Panc1 (cell line): ENCODE results near the gene SCN10A. TPM values are rescaled to one million over a fixed set of nuclear protein-coding genes. Genes with fewer than 3 reads are reported as not detected.

ENCODE experiments used
- ATAC-seq: fragments of 200-7000 bp; cut with Tn5 transposase; 2 replicates; pipeline ENCODE4 v1.9.1; 2020; ENCODE audit warnings: mild to moderate bottlenecking, moderate library complexity
- BruUV-seq: library from RNA; stranded (reverse); fragments of 400-500 nt; replicated peaks from 2 replicates; lab custom pipeline; 2021; lab: Mats Ljungman, UMichigan
- CTCF ChIA-PET: fragments of 300-600 bp; sonication (Branson Sonifier 250); formaldehyde crosslinking; loops from one replicate; lab custom pipeline; 2022; ENCODE audit warnings: antibody characterized with exemption; lab: Charles Lee
- POLR2A ChIA-PET: fragments of 300-600 bp; sonication (Branson Sonifier 250); formaldehyde crosslinking; loops from one replicate; lab custom pipeline; 2022; ENCODE audit warnings: antibody characterized with exemption; lab: Charles Lee
- DNase-seq: peaks from one replicate; pipeline ENCODE4 v3.0.0-alpha.2; 2010; ENCODE audit warnings: low read depth, low spot score
- H3K27ac ChIP-seq: 2 replicates; pipeline ENCODE4 v1.5.1; 2011; ENCODE audit warnings: mild to moderate bottlenecking, low read length, inconsistent platforms
- H3K27me3 ChIP-seq: fragments of 200-500 bp; sonication (Bioruptor generic); 2 replicates; pipeline ENCODE4 v1.6.0; 2014; ENCODE audit warnings: low read length, inconsistent platforms; ENCODE audit not compliant: control insufficient read depth, insufficient read depth
- H3K36me3 ChIP-seq: fragments of 200-500 bp; sonication (Bioruptor generic); 2 replicates; pipeline ENCODE4 v1.5.1; 2014; ENCODE audit warnings: inconsistent platforms, mild to moderate bottlenecking, low read length, moderate library complexity; ENCODE audit not compliant: control insufficient read depth, insufficient read depth
- H3K4me1 ChIP-seq: 2 replicates; pipeline ENCODE4 v1.5.1; 2011; ENCODE audit warnings: inconsistent platforms, mild to moderate bottlenecking, low read length, moderate library complexity; ENCODE audit not compliant: control insufficient read depth, insufficient read depth
- H3K4me3 ChIP-seq, 2 experiments: 2 replicates each; pipeline ENCODE4 v1.5.1; 2011 to 2012; ENCODE audit warnings: low read depth in 2 of 2, low read length in 2 of 2, mild to moderate bottlenecking in 2 of 2, inconsistent platforms in 1 of 2, moderate library complexity in 1 of 2
- H3K9me3 ChIP-seq: fragments of 200-500 bp; sonication (Bioruptor generic); 2 replicates; pipeline ENCODE4 v1.5.1; 2014; ENCODE audit warnings: low read depth, mild to moderate bottlenecking, inconsistent platforms, low read length, moderate library complexity; ENCODE audit not compliant: control insufficient read depth, insufficient read depth
- POLR2AphosphoS5 ChIP-seq: IDR thresholded peaks from 2 replicates; pipeline ENCODE4 v1.6.1; 2012; ENCODE audit warnings: mild to moderate bottlenecking, low read depth, low read length, moderate library complexity
- SIN3A ChIP-seq: IDR thresholded peaks from 2 replicates; pipeline ENCODE4 v1.6.1; 2012; ENCODE audit warnings: low read depth, mild to moderate bottlenecking, low read length, moderate library complexity, borderline replicate concordance; ENCODE audit not compliant: insufficient read depth
- TCF7L2 ChIP-seq: IDR thresholded peaks from 2 replicates; pipeline ENCODE4 v1.6.1; 2011; ENCODE audit warnings: mild to moderate bottlenecking, low read depth, low read length, inconsistent platforms
- in situ Hi-C: cut with HindIII; loops from 2 replicates; pipeline ENCODE4 v1.10.0; 2016; ENCODE audit warnings: low sequenced_read_pairs, low pct_unique_long_range_greater_than_20kb
- intact Hi-C: fragments of 100-400 bp; cut with micrococcal nuclease; formaldehyde crosslinking; loops from one replicate; pipeline ENCODE4 v1.10.0; 2022; ENCODE audit not compliant: unreplicated experiment
- total RNA-seq: library from RNA; stranded (reverse); gene quantifications from one replicate; pipeline ENCODE4 v1.2.1, GENCODE V29; 2021; ENCODE audit not compliant: unreplicated experiment
- TF ChIP-seq, protein P1 (sequence below): fragments of 450-650 bp; IDR thresholded peaks from 2 replicates; pipeline ENCODE4 v1.5.1; 2017; ENCODE audit warnings: mild to moderate bottlenecking
- TF ChIP-seq, protein P2 (sequence below), 2 experiments: IDR thresholded peaks; 2 replicates each; pipeline ENCODE4 v1.6.1; 2011 to 2012; ENCODE audit warnings: low read depth in 2 of 2, control low read depth in 1 of 2, low read length in 1 of 2, mild to moderate bottlenecking in 1 of 2, moderate library complexity in 1 of 2; ENCODE audit not compliant: insufficient read depth in 1 of 2

SCN10A gene
- total RNA-seq, 1 experiment from 2014 or later = not detected

DNA sequence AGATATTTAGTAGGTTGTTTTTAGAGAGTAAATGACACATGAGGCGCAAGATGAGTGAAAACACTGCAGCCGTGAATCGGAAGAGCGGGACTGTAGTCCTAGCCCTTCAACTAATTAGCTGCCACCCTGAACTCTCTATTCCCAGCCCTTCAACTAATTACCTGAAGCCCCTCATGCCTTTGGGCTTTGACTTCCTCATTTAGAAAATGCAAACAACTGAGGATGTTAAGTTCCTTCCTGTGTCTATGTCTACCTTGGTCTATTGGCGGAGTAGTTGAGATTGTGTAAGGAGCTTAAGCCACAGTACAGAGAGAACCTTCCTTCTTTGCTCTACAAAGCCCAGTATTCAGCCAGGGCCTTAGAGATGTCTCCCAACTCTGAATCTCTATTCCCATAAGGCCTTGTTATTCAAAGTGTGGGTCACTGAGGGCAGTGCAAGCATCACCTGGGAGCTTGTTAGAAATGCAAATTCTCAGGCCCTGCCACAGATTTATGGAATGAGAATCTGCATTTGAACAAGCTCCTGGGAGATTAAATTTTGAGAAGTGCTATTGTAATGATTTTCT is 94.7 kb downstream of the SCN10A start:
- no TSS peak for BruUV-seq
- ChIA-PET CTCF (no interaction called here), POLR2A (no interaction called here)
- in situ Hi-C loops (no loop called here), intact Hi-C loops (no loop called here)
- Histone ChIP-seq H3K4me1 (no peaks in the 10 kb centered on the region), H3K27ac (no peak overlapping the region), H3K9me3 (no peaks in the 10 kb centered on the region), H3K4me3 (no peak overlapping the region), H3K27me3 (peaks cover 3% of the 10 kb centered on the region; the same call in 1 of the 2 replicates), H3K36me3 (no peaks in the 10 kb centered on the region)
- no peak for TF ChIP-seq TCF7L2
- no peak for TF ChIP-seq SIN3A
- TF ChIP-seq, protein P1, sequence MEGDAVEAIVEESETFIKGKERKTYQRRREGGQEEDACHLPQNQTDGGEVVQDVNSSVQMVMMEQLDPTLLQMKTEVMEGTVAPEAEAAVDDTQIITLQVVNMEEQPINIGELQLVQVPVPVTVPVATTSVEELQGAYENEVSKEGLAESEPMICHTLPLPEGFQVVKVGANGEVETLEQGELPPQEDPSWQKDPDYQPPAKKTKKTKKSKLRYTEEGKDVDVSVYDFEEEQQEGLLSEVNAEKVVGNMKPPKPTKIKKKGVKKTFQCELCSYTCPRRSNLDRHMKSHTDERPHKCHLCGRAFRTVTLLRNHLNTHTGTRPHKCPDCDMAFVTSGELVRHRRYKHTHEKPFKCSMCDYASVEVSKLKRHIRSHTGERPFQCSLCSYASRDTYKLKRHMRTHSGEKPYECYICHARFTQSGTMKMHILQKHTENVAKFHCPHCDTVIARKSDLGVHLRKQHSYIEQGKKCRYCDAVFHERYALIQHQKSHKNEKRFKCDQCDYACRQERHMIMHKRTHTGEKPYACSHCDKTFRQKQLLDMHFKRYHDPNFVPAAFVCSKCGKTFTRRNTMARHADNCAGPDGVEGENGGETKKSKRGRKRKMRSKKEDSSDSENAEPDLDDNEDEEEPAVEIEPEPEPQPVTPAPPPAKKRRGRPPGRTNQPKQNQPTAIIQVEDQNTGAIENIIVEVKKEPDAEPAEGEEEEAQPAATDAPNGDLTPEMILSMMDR = no peak
- TF ChIP-seq POLR2AphosphoS5 = no peak
- TF ChIP-seq, protein P2, sequence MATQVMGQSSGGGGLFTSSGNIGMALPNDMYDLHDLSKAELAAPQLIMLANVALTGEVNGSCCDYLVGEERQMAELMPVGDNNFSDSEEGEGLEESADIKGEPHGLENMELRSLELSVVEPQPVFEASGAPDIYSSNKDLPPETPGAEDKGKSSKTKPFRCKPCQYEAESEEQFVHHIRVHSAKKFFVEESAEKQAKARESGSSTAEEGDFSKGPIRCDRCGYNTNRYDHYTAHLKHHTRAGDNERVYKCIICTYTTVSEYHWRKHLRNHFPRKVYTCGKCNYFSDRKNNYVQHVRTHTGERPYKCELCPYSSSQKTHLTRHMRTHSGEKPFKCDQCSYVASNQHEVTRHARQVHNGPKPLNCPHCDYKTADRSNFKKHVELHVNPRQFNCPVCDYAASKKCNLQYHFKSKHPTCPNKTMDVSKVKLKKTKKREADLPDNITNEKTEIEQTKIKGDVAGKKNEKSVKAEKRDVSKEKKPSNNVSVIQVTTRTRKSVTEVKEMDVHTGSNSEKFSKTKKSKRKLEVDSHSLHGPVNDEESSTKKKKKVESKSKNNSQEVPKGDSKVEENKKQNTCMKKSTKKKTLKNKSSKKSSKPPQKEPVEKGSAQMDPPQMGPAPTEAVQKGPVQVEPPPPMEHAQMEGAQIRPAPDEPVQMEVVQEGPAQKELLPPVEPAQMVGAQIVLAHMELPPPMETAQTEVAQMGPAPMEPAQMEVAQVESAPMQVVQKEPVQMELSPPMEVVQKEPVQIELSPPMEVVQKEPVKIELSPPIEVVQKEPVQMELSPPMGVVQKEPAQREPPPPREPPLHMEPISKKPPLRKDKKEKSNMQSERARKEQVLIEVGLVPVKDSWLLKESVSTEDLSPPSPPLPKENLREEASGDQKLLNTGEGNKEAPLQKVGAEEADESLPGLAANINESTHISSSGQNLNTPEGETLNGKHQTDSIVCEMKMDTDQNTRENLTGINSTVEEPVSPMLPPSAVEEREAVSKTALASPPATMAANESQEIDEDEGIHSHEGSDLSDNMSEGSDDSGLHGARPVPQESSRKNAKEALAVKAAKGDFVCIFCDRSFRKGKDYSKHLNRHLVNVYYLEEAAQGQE (IDR thresholded peaks at IDR 0.05; ENCODE audit: insufficient read depth in 1 of 2, low read depth in 2 of 2, low read length in 1 of 2) = no peak
- no peak for ATAC-seq
- no peak for DNase-seq

DNA sequence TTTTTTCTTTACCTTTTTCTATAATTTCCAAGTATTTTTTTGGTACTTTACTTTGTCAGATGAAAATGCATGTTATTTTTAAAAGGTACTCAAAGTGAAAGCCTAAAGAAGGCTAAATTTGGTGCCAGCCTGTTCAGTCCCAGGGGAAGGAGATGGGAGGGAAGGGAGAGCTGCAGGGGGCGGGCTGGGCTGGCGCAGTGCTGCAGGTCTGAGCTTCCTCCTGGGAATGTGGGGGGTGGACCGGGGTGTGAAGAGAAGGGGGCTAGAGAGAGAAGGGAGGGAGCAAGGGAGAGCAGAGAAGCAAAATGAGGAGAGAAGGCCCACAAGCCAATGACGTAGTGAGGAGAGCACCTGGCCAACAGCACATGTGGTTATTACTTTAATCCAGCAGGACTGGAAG is 95.6 kb downstream of the SCN10A start:
- in situ Hi-C loops = no loop called here
- ATAC-seq (no peak), DNase-seq (no peak)
- no peaks in the 10 kb centered on the region for H3K36me3 ChIP-seq
- POLR2A ChIA-PET = no interaction called here
- no TSS peak for BruUV-seq
- no peak overlapping the region for H3K27ac ChIP-seq
- no peaks in the 10 kb centered on the region for H3K4me1 ChIP-seq
- no peaks in the 10 kb centered on the region for H3K9me3 ChIP-seq
- CTCF ChIA-PET = no interaction called here
- TF ChIP-seq TCF7L2 = no peak
- no peak for TF ChIP-seq SIN3A
- TF ChIP-seq, protein P2 (IDR thresholded peaks at IDR 0.05; ENCODE audit: insufficient read depth in 1 of 2, low read depth in 2 of 2, low read length in 1 of 2) = no peak
- TF ChIP-seq, protein P1 = no peak
- no peak for TF ChIP-seq POLR2AphosphoS5
- intact Hi-C loops = no loop called here
- peaks cover 3% of the 10 kb centered on the region; the same call in 1 of the 2 replicates for H3K27me3 ChIP-seq
- H3K4me3 ChIP-seq = no peak overlapping the region
